IPS-18a (cell line): Measurements from ENCODE around the gene AGBL4.

Experiments
- H3K27ac ChIP-seq: one replicate; pipeline ENCODE4 v1.5.1; 2013; ENCODE audit warnings: low read length
- H3K27me3 ChIP-seq: one replicate; pipeline ENCODE4 v1.6.1; 2013; ENCODE audit warnings: mild to moderate bottlenecking, low read length; ENCODE audit not compliant: control insufficient read depth, insufficient read depth
- H3K36me3 ChIP-seq: one replicate; pipeline ENCODE4 v1.6.1; 2013; ENCODE audit warnings: low read depth, low read length; ENCODE audit not compliant: control insufficient read depth
- H3K4me1 ChIP-seq: one replicate; pipeline ENCODE4 v1.6.1; 2013; ENCODE audit warnings: low read depth, low read length; ENCODE audit not compliant: control insufficient read depth
- H3K4me3 ChIP-seq: one replicate; pipeline ENCODE4 v1.5.1; 2013; ENCODE audit warnings: low read length
- H3K9ac ChIP-seq: one replicate; pipeline ENCODE4 v1.6.1; 2013; ENCODE audit warnings: mild to moderate bottlenecking, low read length, moderate library complexity
- H3K9me3 ChIP-seq: one replicate; pipeline ENCODE4 v1.6.1; 2013; ENCODE audit warnings: low read depth, low read length; ENCODE audit not compliant: control insufficient read depth

AGBL4 gene

GRCh38 chr1:48757363-48757762 lies 1266.4 kb downstream of the AGBL4 start:
- no peak overlapping the region for H3K27ac ChIP-seq
- H3K4me1 ChIP-seq: no peaks in the 10 kb centered on the region
- H3K4me3 ChIP-seq: no peak overlapping the region
- no peak overlapping the region for H3K9ac ChIP-seq
- H3K9me3 ChIP-seq: no peaks in the 10 kb centered on the region
- H3K36me3 ChIP-seq: peaks cover 16% of the 10 kb centered on the region
- H3K27me3 ChIP-seq: no peaks in the 10 kb centered on the region

DNA sequence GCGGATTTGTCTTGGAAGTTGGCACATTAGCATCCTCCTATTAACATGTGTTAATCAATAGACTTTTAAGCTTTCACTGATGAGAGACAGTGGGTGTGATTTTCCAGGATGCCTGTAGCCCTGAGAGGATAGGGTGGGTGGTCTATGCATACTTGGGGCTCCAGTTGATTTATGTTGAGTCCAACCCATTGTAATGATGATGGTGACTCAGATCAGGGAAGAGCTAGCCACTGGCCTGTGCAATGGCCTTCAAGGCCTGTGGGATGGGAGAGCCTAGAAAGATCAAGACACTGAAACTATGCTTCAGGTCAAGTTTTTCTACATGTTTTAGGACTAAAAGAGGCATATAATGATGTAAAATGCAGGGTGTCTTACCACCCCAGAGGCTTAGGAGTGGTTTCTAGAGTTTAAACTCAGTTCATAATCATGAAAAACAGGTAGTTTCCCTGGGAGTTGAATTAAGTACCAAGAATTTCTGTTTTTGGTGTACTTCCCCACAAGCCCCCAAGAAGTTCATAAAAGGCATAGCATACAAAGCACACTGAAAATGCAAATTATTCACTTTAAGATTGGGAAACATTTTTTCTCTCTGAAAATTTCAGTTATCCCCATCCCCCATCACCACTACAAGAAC lies 1267.0 kb downstream of the AGBL4 start:
- H3K9ac ChIP-seq: no peak overlapping the region
- no peak overlapping the region for H3K27ac ChIP-seq
- H3K4me3 ChIP-seq: no peak overlapping the region
- no peaks in the 10 kb centered on the region for H3K9me3 ChIP-seq
- H3K4me1 ChIP-seq: no peaks in the 10 kb centered on the region
- no peaks in the 10 kb centered on the region for H3K27me3 ChIP-seq
- peaks cover 16% of the 10 kb centered on the region for H3K36me3 ChIP-seq

- H3K27me3 ChIP-seq: no peaks in the 10 kb centered on the region
- peaks cover 3% of the 10 kb centered on the region for H3K36me3 ChIP-seq
- H3K9ac ChIP-seq: no peak overlapping the region
- H3K27ac ChIP-seq: no peak overlapping the region
- no peaks in the 10 kb centered on the region for H3K9me3 ChIP-seq
- H3K4me1 ChIP-seq: no peaks in the 10 kb centered on the region
- no peak overlapping the region for H3K4me3 ChIP-seq
Measured at GRCh38 chr1:48753293-48753692, 1270.5 kb downstream of the AGBL4 start.

GRCh38 chr1:48750109-48750508 lies 1273.6 kb downstream of the AGBL4 start:
- H3K4me1 ChIP-seq: no peaks in the 10 kb centered on the region
- no peak overlapping the region for H3K27ac ChIP-seq
- H3K27me3 ChIP-seq: no peaks in the 10 kb centered on the region
- H3K4me3 ChIP-seq: no peak overlapping the region
- H3K9me3 ChIP-seq: no peaks in the 10 kb centered on the region
- no peaks in the 10 kb centered on the region for H3K36me3 ChIP-seq
- no peak overlapping the region for H3K9ac ChIP-seq

DNA sequence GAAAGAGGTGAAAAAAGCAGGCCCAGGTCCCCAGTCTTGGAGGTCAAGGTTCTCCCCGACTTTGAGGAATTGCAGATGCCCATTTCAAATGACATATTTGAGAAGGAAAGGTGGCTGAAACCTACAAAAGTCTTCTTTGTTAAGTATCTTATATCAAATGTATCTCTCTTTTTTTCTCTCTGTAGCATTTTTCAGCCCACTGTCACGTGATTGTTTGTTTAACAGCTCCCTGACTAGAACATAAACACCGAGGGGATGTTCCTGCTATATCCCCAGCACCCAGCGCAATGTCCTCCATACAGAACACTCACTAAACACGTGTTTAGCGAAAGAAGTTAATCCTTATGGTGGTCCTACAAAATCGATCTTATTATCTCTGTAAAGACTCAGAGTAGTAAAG lies 1274.7 kb downstream of the AGBL4 start:
- no peak overlapping the region for H3K27ac ChIP-seq
- H3K36me3 ChIP-seq: no peaks in the 10 kb centered on the region

DNA sequence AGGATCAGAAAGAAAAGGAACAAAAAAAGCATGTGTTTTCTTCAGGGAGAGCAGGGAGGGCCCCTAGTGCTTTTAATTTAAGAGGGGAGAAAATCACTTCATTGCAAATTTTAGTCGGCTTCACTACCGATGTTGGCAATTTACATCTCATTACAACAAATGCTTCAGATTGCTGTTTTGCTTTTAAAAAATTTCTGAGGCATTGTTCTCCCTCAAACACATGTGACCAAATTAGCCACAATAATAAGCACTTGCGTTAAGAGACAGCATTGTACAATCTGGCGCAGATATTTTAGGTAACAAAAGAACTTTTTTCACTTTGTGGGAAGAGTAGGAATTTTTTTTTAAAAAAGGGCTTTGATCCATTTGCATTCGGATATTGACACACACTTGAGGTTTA lies 1276.8 kb downstream of the AGBL4 start:
- Histone ChIP-seq H3K4me1 (no peaks in the 10 kb centered on the region), H3K36me3 (no peaks in the 10 kb centered on the region), H3K27me3 (no peaks in the 10 kb centered on the region), H3K9ac (no peak overlapping the region), H3K27ac (no peak overlapping the region), H3K9me3 (no peaks in the 10 kb centered on the region), H3K4me3 (no peak overlapping the region)

More for the DNA sequence above, 1274.7 kb downstream of the AGBL4 start:
- no peaks in the 10 kb centered on the region for H3K4me1 ChIP-seq
- H3K9ac ChIP-seq: no peak overlapping the region
- no peaks in the 10 kb centered on the region for H3K27me3 ChIP-seq
- H3K9me3 ChIP-seq: no peaks in the 10 kb centered on the region
- no peak overlapping the region for H3K4me3 ChIP-seq

DNA sequence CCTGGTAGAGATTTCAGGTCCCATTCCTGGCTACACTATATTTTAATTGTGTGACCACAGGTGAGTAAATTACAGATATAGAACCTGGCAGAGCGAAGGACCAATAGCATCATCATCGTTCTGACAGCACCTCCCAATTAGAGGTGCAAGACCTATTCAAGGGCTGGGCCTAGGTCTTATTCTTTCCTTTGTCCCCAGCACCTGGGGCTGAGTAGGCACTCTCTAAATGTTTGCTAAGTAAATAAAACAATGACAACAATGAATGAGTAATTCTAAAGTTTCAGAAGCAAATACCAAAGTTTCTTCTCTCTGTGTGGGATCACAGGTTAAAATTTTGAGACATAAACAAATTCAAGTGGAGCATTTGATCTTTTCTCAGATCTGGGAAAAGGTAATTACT lies 1279.7 kb downstream of the AGBL4 start:
- Histone ChIP-seq H3K36me3 (no peaks in the 10 kb centered on the region), H3K27ac (no peak overlapping the region), H3K27me3 (no peaks in the 10 kb centered on the region)

GRCh38 chr1:48743480-48743879 lies 1280.3 kb downstream of the AGBL4 start:
- Histone ChIP-seq H3K27me3 (no peaks in the 10 kb centered on the region), H3K9me3 (no peaks in the 10 kb centered on the region), H3K4me1 (no peaks in the 10 kb centered on the region), H3K36me3 (no peaks in the 10 kb centered on the region), H3K4me3 (no peak overlapping the region), H3K9ac (no peak overlapping the region), H3K27ac (no peak overlapping the region)

More for the DNA sequence above, 1279.7 kb downstream of the AGBL4 start:
- Histone ChIP-seq H3K4me3 (no peak overlapping the region), H3K4me1 (no peaks in the 10 kb centered on the region), H3K9ac (no peak overlapping the region), H3K9me3 (no peaks in the 10 kb centered on the region)

- Histone ChIP-seq H3K27ac (no peak overlapping the region), H3K27me3 (no peaks in the 10 kb centered on the region), H3K36me3 (no peaks in the 10 kb centered on the region), H3K4me3 (no peak overlapping the region), H3K9ac (no peak overlapping the region), H3K4me1 (no peaks in the 10 kb centered on the region), H3K9me3 (no peaks in the 10 kb centered on the region)
Measured at GRCh38 chr1:48741380-48741779, 1282.4 kb downstream of the AGBL4 start.

DNA sequence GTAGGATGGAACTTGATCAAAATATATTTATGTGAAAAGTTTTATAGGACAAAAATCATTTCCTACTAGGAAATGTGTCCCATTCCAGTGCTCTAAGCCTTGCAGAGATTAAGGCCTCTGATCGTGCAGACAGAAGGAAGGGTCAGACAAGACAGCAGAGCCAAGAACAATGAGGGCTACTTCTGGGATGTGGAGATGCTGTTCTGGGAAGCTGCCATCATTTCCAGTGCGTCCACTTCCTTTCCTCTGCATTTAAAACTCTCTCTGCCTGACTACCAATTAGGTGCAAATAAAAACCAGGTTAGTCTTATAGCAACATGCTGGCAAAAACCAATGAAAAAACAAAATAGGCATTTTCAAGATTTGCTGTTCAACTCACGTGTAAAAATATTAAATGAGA lies 1283.1 kb downstream of the AGBL4 start:
- Histone ChIP-seq H3K4me1 (peaks cover 2% of the 10 kb centered on the region), H3K9ac (no peak overlapping the region), H3K4me3 (no peak overlapping the region), H3K27ac (no peak overlapping the region), H3K27me3 (no peaks in the 10 kb centered on the region), H3K36me3 (no peaks in the 10 kb centered on the region), H3K9me3 (no peaks in the 10 kb centered on the region)

- Histone ChIP-seq H3K4me3 (no peak overlapping the region), H3K4me1 (peaks cover 4% of the 10 kb centered on the region), H3K27me3 (no peaks in the 10 kb centered on the region), H3K36me3 (peaks cover 9% of the 10 kb centered on the region), H3K9ac (no peak overlapping the region), H3K27ac (no peak overlapping the region), H3K9me3 (no peaks in the 10 kb centered on the region)
Measured at GRCh38 chr1:48739091-48739490, 1284.7 kb downstream of the AGBL4 start.

- Histone ChIP-seq H3K9me3 (no peaks in the 10 kb centered on the region), H3K27me3 (no peaks in the 10 kb centered on the region), H3K36me3 (peaks cover 9% of the 10 kb centered on the region), H3K4me3 (no peak overlapping the region), H3K9ac (no peak overlapping the region), H3K27ac (no peak overlapping the region), H3K4me1 (peaks cover 4% of the 10 kb centered on the region)
Measured at GRCh38 chr1:48738356-48738755, 1285.4 kb downstream of the AGBL4 start.
